Fibroblast of skin of left quadriceps (primary cell): ENCODE measurements around the gene NRP1.

ENCODE experiments used
- DNase-seq, 2 experiments: peaks; one replicate each; pipeline ENCODE4 v3.0.0-alpha.2; 2013; ENCODE audit warnings: low read depth in 2 of 2

The NRP1 gene

DNA sequence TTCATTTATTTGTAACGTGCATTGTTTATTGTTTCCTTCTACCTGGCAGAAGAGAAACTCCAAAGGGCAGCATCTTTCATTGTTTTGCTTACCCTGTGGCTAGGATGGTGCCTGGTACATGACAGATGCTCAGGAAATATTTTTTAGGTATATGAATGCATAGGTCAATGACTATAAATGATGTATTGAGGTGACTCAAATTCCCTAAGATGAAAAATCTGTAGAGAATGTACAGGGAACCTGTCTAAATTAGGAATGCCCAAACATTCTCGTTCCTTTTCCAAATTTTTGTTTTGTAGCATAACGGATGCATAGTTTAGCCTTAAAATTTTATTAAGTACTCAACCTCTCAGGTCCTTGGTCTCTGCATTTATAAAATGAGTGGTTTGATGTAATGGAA is 71.6 kb downstream of the NRP1 start:
- no peak for DNase-seq

DNA sequence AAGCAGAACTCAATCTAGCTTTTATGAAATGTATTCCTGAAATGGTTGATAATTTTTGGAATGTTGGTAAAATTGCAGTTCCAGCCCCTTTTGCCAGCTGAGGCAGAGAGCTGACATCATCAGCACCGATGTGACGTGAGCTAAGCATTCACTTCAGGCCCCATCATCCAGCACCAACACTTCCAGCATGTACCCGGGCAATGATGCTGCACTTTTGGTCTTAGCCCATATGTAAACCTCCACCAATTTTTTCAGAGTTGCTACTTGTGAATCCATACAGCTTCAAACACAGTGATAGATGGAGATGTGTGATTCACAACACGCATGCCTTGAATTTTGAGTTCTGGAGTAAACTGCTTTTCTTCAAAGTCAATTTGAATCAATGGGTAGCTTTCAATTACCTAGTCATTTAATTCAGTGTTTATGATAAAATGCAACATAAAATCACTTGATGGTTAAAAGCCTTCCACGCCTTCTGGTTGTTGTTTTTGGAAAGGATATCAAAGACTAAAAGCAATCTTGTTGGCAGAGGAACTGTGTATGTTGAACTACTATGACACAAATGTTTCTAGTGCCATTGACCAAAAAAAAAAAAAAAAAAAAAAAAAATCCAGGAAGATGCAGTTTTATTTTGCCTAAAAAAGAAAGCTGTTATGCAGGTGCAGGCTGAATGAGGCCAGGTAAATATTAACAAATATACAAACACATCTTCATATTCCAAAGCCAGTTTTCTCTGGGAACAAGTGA is 73.9 kb downstream of the NRP1 start:
- no peak for DNase-seq

DNA sequence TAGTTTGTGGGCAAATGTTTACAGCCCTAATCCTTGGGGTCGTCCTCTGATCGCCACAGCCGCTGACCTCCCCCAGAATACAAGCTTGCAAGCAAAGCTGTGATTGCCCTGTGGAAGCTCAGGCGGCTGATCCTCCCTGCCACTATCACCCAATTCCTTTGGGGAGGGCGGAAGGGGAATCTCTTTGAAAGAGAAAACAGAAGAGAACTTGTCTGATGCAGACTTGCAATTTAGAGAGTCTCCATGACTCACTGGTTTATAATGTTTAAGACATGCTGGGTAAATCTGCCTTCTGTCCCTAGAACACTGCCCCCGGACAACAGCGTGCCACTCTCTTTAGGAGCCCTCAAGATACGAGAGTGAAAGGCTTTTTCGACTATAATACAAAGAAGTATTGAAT is 75.5 kb downstream of the NRP1 start:
- DNase-seq: no peak

DNA sequence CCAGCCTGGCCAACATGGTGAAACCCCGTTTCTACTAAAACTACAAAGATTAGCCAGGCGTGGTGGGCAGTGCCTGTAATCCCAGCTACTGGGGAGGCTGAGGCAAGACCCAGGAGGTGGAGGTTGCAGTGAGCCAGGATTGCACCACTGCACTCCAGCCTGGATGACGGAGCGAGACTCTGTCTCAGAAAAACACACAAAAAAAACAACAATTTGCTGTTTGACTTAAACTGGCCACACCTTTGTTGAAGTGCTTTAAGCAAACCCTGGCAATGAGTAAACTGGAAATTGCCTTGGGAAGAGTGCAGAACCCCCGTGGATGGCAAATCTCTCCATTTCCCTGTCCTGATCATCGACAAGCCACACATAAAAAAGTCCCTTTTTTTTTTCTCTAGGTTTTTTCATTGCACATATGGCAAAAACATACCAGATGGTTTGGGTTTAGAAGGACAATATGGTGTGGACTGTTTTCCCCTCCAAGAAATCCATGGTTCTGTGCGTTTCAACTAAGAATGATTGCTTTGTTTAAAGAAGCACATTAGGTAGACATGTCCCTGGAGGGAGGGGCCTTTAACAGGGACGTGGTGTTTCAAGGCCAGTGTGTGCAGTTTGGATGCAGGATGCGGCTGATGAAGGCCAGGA is 76.9 kb downstream of the NRP1 start:
- no peak for DNase-seq

GRCh38 chr10:33256458-33256857 is 78.0 kb downstream of the NRP1 start:
- no peak for DNase-seq

DNA sequence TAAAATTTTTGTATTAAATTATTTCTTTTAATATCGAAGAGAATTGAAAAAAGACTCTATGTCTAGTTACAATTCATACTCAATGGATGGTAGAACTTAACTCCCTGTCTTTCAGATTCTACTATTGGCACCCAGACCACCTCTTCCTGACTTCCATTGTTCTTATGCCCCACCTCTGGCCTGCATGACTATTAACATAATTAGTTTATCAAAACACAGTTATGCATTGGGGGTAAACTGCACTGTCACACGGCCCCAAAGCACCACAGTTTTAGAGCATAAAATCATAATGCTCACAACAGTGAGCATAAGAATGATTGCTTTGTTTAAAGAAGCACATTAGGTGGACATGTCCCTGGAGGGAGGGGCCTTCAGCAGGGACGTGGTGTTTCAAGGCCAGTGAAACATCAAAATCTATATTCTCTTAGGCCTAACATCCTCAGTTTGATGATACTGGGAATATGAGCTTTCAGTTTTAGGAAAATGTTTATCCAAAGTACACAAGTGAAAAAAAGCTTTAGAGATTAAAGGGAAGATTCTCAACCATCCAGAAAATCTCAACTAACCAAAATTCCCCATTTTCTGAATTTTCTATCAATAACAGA is 79.8 kb downstream of the NRP1 start:
- no peak for DNase-seq

DNA sequence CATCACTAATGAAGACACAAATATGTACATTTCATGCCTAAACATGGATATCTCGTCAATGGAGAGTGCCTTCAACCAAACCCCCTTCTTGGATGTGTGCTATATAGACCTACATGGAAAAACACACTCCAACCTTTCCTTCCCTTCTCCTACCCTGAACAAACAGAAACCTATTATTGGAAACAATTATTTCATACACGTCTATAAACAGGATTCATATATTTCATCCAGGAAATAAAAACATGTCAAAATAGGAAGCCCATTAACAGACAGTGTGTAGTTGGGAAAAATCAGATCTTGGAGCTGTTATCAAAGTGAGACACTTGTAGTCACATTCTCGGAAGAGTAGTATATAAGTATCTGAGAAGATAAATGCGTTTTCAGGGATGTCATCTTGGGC is 81.1 kb downstream of the NRP1 start:
- no peak for DNase-seq

- peak; percentile 76 to 77 for DNase-seq
These were observed 81.7 kb downstream of the NRP1 start for GRCh38 chr10:33252794-33253203.

DNA sequence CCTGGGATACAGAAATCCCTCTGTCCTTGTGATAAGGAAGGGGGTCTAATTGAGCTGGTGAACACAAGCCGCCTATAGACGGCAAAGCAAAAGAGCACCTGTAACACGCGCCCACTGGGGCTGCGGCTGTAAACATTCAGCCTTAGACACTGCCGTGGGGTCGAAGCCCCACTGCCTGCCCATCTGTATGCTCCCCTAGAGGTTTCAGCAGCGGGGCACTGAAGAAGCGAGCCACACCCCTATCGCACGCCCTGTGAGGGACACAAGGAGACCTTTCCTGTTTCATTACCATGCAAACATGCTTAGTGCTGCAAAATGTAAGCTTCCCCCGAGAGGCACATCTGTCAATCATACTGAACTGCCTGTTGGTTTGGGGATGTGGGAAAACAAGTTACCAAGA is 82.1 kb downstream of the NRP1 start:
- no peak for DNase-seq

GRCh38 chr10:33249659-33250345 is 84.7 kb downstream of the NRP1 start:
- no peak for DNase-seq

- no peak for DNase-seq
These were observed 85.3 kb downstream of the NRP1 start for GRCh38 chr10:33249137-33249536.

DNA sequence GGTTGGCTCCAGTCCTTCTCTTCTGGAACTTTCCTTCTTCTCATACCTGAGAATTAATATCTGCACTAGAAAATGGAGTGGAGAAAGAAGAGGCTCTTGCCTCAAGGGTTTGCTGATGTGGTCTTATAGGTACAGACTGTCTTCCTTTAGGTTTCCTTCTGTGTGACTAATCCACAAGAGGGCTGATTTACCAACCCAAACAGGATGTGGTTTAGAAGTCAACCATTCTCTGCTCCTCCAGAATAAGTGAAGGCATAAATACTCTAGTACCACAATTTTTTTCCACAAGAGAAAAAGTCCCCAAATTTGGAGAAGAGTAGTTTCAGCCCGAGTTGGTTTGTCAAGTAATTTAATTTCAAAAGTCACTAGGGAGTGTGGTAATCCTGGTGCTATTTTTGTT is 85.8 kb downstream of the NRP1 start:
- DNase-seq: peak in 1 of 2 experiments; percentile 66

DNA sequence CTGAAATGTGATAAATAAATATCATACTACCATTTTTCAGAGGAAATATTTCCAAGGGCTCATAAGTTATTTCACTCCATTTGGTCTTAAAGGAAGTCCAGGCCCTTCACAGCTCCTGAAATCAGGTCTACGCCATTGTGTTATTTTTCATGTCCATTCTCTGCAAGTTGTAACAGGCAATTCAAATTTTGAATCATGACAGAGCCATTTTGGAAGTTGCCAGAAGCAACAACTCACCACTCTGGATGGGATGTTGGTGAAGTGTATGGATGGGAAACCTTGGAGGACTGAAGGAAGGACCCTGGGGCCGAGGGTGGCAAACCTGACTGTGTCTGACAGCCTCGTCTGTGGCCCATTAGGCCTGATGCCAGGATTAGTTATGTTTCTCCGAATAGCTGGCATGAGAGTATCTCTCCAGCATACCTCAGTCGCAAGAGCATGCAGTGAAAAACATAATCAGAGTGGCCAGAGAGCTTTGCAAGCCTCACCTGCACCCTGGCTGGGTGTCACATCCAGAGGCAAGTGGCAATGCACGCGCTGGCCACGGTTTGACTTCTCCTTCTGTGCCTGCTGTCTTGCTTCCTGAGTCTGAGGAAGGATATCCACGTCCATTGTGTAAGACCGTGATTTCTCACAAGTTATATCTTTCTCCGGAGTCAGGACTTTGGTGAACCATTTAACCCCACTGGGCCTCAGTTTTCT is 87.1 kb downstream of the NRP1 start:
- DNase-seq: no peak

DNA sequence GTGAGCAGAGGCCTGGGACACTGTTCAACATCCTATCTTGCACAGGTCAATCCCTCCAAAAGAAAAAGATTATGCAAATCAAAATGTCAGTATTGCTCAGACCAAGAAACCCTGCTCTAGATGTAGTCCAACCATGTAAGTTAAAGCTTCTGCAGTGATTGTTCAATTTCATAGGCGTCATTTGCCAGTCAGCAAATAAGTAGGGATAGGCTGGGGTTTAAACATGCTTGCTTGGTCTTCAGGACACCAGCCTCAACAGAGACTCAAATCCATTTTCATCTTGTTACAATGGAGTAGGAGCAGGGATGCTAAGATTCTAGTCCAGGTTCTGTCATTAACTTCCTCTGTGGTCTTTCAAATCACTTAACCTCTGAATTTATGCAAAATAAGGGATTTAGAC is 89.1 kb downstream of the NRP1 start:
- DNase-seq: no peak

DNA sequence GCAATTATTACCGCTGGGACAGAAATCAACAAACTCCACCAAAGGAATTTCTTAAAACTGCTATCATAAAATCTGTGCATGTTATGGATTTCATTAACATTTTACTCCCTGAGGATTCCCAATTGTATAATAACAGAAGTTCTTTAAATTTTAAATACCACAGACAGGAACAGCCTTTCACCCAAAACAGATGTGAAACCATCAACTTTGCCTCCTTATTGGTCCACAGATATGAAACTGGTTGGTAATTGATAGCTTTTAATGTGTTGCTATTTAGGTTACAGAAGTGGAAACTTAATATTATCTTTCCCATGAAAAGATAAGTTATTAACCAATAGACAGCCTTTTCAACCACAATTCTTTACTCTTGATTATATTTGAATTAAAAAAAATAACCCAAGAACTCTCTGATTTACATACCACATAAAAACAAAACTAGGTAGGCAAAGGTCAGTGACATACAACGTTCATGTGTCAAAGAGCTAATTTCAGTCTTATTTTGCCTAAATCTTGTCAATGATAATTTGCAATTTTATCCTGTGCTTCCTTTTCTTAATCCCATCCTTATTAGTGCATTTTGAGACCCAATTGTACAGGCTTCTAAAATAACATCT is 90.0 kb downstream of the NRP1 start:
- peak in 1 of 2 experiments; percentile 70 for DNase-seq

- DNase-seq: no peak
These were observed 90.8 kb downstream of the NRP1 start for GRCh38 chr10:33243703-33244102.

DNA sequence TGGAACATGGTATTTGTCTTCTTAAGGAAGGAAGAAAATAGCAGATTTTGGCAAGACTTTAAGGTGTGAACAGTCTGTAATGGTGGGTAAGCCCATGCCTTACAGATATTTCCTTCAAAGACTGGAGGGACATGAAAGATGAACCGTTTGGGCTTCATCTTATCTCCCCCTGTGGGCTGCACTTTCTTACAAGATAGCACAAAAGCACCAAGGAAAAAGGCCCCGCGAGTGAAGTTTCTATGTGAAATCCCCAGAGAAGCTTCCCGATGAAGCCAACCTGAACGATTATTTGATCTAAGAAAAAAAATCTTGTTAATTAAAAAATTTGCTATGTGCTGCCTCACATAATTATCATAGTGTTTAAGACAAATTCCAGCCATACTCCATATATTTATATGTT is 91.5 kb downstream of the NRP1 start:
- DNase-seq: no peak

DNA sequence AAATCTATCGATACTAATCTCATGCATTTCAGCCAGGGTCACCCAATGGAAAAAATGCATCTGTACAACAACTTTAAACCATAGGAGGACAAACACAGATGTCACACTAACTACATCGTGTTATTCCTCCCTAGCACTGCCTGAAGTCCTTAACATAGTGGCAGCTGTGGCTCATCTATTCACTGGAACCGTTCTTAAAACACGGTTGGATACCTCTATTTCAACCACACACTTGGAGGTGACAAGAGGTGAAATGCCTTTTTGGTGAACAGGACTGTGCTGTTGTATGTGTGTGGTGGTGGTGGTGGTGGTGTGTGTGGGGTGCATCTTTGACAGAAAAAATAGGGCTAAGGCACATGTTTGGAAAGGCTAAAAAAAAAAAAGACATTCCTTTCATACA is 93.1 kb downstream of the NRP1 start:
- no peak for DNase-seq

DNA sequence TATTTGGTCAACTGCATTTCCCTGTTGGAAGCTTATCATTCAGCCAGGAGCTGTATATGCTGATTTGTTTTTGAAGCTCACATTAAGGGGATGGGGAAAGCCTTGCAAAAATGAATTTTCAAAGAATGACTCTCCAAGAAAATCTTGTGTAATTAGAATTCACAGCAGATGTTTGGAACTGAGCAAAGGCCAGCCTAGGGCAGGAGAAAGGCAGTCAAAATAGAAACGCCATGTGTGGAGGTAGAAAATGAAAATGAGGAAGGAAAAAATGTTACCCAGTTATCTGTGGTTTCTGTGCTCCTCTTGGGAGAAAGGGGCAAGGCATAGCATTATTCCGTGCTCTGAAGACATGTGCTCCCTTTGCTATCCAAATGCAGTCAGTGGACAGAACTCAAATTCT is 93.5 kb downstream of the NRP1 start:
- peak; percentile 70 to 75 for DNase-seq

DNA sequence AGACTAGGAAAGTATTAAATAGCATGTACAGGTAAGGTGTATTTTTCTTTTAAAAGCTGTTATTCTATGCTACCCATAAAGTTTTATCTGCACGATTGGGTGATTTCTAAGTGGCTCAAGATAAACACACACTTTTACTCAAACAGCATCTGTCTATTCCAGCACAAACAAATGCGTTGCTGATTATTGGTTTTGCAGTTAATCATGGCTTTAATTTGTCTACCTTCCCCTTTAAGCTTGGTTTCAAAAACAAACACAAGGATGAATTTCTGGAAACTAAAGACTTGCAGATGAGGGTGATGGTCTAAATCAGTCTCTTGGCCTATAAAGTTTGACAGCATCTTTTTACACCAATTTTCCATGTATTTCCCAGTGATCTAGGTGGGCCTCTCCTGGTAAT is 94.2 kb downstream of the NRP1 start:
- no peak for DNase-seq

DNA sequence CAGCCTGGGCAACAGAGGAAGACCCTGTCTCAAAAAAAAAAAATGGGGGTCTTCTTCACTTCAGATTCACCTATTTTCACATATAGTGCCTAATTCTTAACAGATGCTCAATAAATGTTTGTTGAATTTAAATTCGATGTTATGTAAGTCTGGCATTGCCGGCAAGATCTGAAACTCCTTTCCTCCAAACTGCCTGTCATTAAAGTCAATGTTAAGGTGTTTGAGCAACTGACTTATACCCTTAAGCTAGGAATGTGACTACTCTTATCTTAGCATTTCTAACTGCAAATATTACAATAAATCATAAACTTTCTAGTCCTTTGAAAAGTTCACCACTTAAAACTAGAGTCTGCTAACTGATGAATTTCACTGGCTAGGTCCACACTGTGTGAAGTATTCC is 95.2 kb downstream of the NRP1 start:
- DNase-seq: no peak

GRCh38 chr10:33238643-33239042 is 95.8 kb downstream of the NRP1 start:
- no peak for DNase-seq
